ENCODE results near the gene SYVN1.

DNA sequence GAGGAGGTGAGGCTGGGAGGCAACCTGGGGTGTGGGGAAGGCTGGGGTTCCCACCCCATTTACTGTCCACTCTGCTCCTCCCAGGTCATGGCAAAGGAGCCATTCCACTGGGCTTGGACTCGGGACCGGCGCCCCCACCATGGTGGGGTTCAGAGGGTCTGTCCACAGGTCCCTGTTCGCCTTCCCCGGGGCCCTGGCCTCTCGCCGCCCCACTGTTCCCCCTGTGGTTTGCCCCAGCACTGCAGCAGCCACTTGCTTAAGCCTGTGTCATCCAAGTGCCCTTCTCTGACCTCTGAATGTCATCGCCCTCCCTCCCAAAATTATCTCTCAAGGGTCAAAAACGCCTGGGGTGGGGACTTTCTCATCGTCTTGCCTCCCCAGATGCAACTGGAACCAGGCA, 38.3 kb upstream of the SYVN1 start:
- TF ChIP-seq POLR2A (IDR thresholded peaks at IDR 0.05; ENCODE audit: low read length): no peak
- no peak for TF ChIP-seq GATA1 (IDR thresholded peaks at IDR 0.05; ENCODE audit: low read depth, low read length)

Measured in erythroblast (primary cell).